WTC11 (cell line): ENCODE measurements around the gene RFTN1. TPM values are rescaled to one million over a fixed set of nuclear protein-coding genes. Genes with fewer than 3 reads are reported as not detected.

Experiments used
- ATAC-seq: fragments of 200-7000 bp; cut with Tn5 transposase; 2 replicates; pipeline ENCODE4 v1.10.0; 2021; ENCODE audit warnings: mild to moderate bottlenecking, moderate library complexity
- CTCF ChIA-PET: fragments of 300-600 bp; sonication (Branson Sonifier 250); formaldehyde crosslinking; loops from one replicate; lab custom pipeline; 2021; ENCODE audit warnings: antibody characterized with exemption; lab: Charles Lee
- POLR2A ChIA-PET: fragments of 350-600 bp; sonication (Branson Sonifier 250); formaldehyde crosslinking; loops from one replicate; lab custom pipeline; 2021; ENCODE audit warnings: antibody characterized with exemption; lab: Charles Lee
- DNase-seq: peaks from one replicate; pipeline ENCODE4 v3.0.0; 2021; ENCODE audit warnings: low spot score
- H3K27ac Mint-ChIP-seq: 2 replicates; pipeline ENCODE4 v1.8.0; 2021; ENCODE audit warnings: mixed read lengths
- H3K27me3 Mint-ChIP-seq: 2 replicates; pipeline ENCODE4 v1.8.0; 2021; ENCODE audit warnings: low read depth, mild to moderate bottlenecking, moderate library complexity, mixed read lengths
- H3K36me3 Mint-ChIP-seq: 2 replicates; pipeline ENCODE4 v1.8.0; 2021; ENCODE audit warnings: mixed read lengths
- H3K4me1 Mint-ChIP-seq: 2 replicates; pipeline ENCODE4 v1.8.0; 2022; ENCODE audit warnings: mixed read lengths
- H3K4me3 Mint-ChIP-seq: 2 replicates; pipeline ENCODE4 v1.8.0; 2021; ENCODE audit warnings: mild to moderate bottlenecking, moderate library complexity, mixed read lengths
- H3K9me3 Mint-ChIP-seq: 2 replicates; pipeline ENCODE4 v1.8.0; 2021; ENCODE audit warnings: mixed read lengths
- AFF4 ChIP-seq: sonication (generic); formaldehyde crosslinking; IDR thresholded peaks from 2 replicates; pipeline ENCODE4 v1.8.1; 2023; ENCODE audit warnings: mild to moderate bottlenecking, missing genetic modification reagents, borderline replicate concordance
- E2F1 ChIP-seq: sonication (generic); formaldehyde crosslinking; IDR thresholded peaks from 2 replicates; pipeline ENCODE4 v1.8.0; 2022; ENCODE audit warnings: mild to moderate bottlenecking, missing genetic modification reagents
- ELF4 ChIP-seq: sonication (generic); formaldehyde crosslinking; IDR thresholded peaks from 2 replicates; pipeline ENCODE4 v1.8.1; 2022; ENCODE audit warnings: low read depth, mild to moderate bottlenecking, moderate library complexity, missing genetic modification reagents
- FOXK1 ChIP-seq: sonication (generic); formaldehyde crosslinking; IDR thresholded peaks from 2 replicates; pipeline ENCODE4 v1.8.0; 2022; ENCODE audit warnings: mild to moderate bottlenecking, moderate library complexity, missing genetic modification reagents
- IRF2 ChIP-seq: sonication (generic); formaldehyde crosslinking; IDR thresholded peaks from 2 replicates; pipeline ENCODE4 v1.8.0; 2022; ENCODE audit warnings: low read depth, missing genetic modification reagents, borderline replicate concordance
- NFATC4 ChIP-seq: fragments of 250-450 bp; sonication (Bioruptor Pico); IDR thresholded peaks from 2 replicates; pipeline ENCODE4 v1.9.0; 2021; ENCODE audit warnings: mild to moderate bottlenecking
- OVOL2 ChIP-seq: fragments of 250-450 bp; sonication (Bioruptor Pico); IDR thresholded peaks from 2 replicates; pipeline ENCODE4 v1.9.0; 2021; ENCODE audit warnings: mild to moderate bottlenecking, borderline replicate concordance
- RORB ChIP-seq: fragments of 250-450 bp; sonication (Bioruptor Pico); IDR thresholded peaks from 2 replicates; pipeline ENCODE4 v1.9.0; 2021; ENCODE audit warnings: mild to moderate bottlenecking
- SMAD3 ChIP-seq: sonication (generic); formaldehyde crosslinking; IDR thresholded peaks from 2 replicates; pipeline ENCODE4 v1.8.0; 2022; ENCODE audit warnings: missing genetic modification reagents, mild to moderate bottlenecking, borderline replicate concordance
- SMAD4 ChIP-seq: sonication (generic); formaldehyde crosslinking; IDR thresholded peaks from 2 replicates; pipeline ENCODE4 v1.8.0; 2022; ENCODE audit warnings: mild to moderate bottlenecking, missing genetic modification reagents
- TCF7 ChIP-seq: sonication (generic); formaldehyde crosslinking; IDR thresholded peaks from 2 replicates; pipeline ENCODE4 v1.8.0; 2022; ENCODE audit warnings: mild to moderate bottlenecking, low read depth, missing genetic modification reagents, moderate library complexity
- TEAD1 ChIP-seq: sonication (generic); formaldehyde crosslinking; IDR thresholded peaks from 2 replicates; pipeline ENCODE4 v1.8.0; 2022; ENCODE audit warnings: mild to moderate bottlenecking, missing genetic modification reagents
- USF1 ChIP-seq: sonication (generic); formaldehyde crosslinking; IDR thresholded peaks from 2 replicates; pipeline ENCODE4 v1.8.0; 2022; ENCODE audit warnings: mild to moderate bottlenecking, missing genetic modification reagents
- ZNF263 ChIP-seq: sonication (generic); formaldehyde crosslinking; IDR thresholded peaks from 2 replicates; pipeline ENCODE4 v1.8.1; 2022; ENCODE audit warnings: low read depth, mild to moderate bottlenecking, moderate library complexity, missing genetic modification reagents
- ZNF396 ChIP-seq: fragments of 250-450 bp; sonication (Bioruptor Pico); IDR thresholded peaks from 2 replicates; pipeline ENCODE4 v1.8.0; 2021; ENCODE audit warnings: mild to moderate bottlenecking, moderate library complexity, borderline replicate concordance
- ZNF512 ChIP-seq: sonication (generic); formaldehyde crosslinking; IDR thresholded peaks from 2 replicates; pipeline ENCODE4 v1.8.1; 2022; ENCODE audit warnings: missing genetic modification reagents, borderline replicate concordance
- total RNA-seq: library from RNA; stranded (reverse); gene quantifications from 3 replicates; pipeline ENCODE4 v1.2.3, GENCODE V29; 2021
- TF ChIP-seq, protein P1 (sequence below): sonication (generic); formaldehyde crosslinking; IDR thresholded peaks from 2 replicates; pipeline ENCODE4 v1.8.1; 2022; ENCODE audit warnings: low read depth, mild to moderate bottlenecking, moderate library complexity, missing genetic modification reagents, borderline replicate concordance
- TF ChIP-seq, protein P2 (sequence below): sonication (generic); formaldehyde crosslinking; IDR thresholded peaks from 2 replicates; pipeline ENCODE4 v1.8.1; 2023; ENCODE audit warnings: mild to moderate bottlenecking, missing genetic modification reagents, moderate library complexity
- TF ChIP-seq, protein P3 (sequence below): fragments of 250-450 bp; sonication (Bioruptor Pico); IDR thresholded peaks from 2 replicates; pipeline ENCODE4 v2.1.2; 2022; ENCODE audit warnings: mild to moderate bottlenecking, moderate library complexity
- TF ChIP-seq, protein P4 (sequence below): fragments of 250-450 bp; sonication (Bioruptor Pico); IDR thresholded peaks from 2 replicates; pipeline ENCODE4 v1.9.0; 2021; ENCODE audit warnings: mild to moderate bottlenecking, borderline replicate concordance

The RFTN1 gene
- total RNA-seq, 1 experiment from 2014 or later = 3.8 TPM

DNA sequence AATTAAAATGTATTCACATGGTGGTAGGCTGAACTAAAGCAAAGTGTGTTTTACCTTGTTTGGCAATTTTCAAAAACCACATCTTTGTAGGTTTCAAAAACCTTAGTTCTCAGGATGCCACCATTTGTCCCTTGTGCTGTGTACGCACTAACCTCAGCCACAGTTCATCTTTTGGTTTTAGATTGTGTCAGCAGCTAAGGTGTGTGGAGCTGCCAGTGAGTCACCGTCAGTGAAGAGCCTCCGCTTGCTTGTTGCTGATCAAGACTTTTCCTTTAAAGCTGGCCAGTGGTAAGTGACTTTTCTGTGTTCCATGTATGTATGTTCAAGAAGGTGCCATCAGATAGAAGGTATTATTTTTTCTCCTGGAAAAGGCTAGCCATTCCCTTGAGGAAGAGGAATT, 227.3 kb downstream of the RFTN1 start (continued):
- TF ChIP-seq USF1 (CRISPR knock-in tag) (no peak), ELF4 (CRISPR knock-in tag) (no peak), ZNF263 (CRISPR knock-in tag) (no peak)

DNA sequence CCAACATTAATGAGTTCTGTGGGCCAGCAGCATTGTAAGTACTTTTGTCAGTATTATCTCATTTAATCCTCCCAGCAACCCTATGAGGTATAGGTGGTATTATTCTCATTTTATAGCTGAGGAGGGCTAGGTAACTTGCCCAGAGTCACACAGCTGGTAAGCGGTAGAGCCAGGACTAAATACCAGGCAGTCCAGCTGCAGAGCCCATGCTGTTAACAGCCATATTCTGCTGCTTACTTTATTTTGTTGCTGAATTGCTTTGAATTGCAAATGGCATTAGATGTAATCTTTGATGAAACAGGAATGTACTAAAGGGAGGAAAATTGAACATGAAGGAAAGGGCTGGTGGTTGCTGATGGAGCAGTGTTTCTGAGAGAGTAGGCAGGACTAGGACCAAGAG, 228.9 kb downstream of the RFTN1 start:
- DNase-seq (no peak), ATAC-seq (no peak)
- TF ChIP-seq ZNF512 (CRISPR knock-in tag) = no peak
- TF ChIP-seq, protein P1, sequence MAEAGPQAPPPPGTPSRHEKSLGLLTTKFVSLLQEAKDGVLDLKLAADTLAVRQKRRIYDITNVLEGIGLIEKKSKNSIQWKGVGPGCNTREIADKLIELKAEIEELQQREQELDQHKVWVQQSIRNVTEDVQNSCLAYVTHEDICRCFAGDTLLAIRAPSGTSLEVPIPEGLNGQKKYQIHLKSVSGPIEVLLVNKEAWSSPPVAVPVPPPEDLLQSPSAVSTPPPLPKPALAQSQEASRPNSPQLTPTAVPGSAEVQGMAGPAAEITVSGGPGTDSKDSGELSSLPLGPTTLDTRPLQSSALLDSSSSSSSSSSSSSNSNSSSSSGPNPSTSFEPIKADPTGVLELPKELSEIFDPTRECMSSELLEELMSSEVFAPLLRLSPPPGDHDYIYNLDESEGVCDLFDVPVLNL (CRISPR knock-in tag) = no peak
- TF ChIP-seq IRF2 (CRISPR knock-in tag) = no peak
- no peak for TF ChIP-seq NFATC4
- TF ChIP-seq AFF4 (CRISPR knock-in tag) = no peak
- no peak for TF ChIP-seq TEAD1
- TF ChIP-seq, protein P2, sequence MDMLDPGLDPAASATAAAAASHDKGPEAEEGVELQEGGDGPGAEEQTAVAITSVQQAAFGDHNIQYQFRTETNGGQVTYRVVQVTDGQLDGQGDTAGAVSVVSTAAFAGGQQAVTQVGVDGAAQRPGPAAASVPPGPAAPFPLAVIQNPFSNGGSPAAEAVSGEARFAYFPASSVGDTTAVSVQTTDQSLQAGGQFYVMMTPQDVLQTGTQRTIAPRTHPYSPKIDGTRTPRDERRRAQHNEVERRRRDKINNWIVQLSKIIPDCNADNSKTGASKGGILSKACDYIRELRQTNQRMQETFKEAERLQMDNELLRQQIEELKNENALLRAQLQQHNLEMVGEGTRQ (CRISPR knock-in tag) = no peak
- TF ChIP-seq ZNF396 = no peak
- TF ChIP-seq OVOL2 (CRISPR knock-in tag) = no peak
- TF ChIP-seq E2F1 (CRISPR knock-in tag) = no peak
- TF ChIP-seq, protein P3, sequence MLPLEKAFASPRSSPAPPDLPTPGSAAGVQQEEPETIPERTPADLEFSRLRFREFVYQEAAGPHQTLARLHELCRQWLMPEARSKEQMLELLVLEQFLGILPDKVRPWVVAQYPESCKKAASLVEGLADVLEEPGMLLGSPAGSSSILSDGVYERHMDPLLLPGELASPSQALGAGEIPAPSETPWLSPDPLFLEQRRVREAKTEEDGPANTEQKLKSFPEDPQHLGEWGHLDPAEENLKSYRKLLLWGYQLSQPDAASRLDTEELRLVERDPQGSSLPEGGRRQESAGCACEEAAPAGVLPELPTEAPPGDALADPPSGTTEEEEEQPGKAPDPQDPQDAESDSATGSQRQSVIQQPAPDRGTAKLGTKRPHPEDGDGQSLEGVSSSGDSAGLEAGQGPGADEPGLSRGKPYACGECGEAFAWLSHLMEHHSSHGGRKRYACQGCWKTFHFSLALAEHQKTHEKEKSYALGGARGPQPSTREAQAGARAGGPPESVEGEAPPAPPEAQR (CRISPR knock-in tag) = no peak
- TF ChIP-seq SMAD4 = no peak
- TF ChIP-seq FOXK1 (CRISPR knock-in tag) = no peak
- no peak for TF ChIP-seq SMAD3 (CRISPR knock-in tag)
- TF ChIP-seq, protein P4, sequence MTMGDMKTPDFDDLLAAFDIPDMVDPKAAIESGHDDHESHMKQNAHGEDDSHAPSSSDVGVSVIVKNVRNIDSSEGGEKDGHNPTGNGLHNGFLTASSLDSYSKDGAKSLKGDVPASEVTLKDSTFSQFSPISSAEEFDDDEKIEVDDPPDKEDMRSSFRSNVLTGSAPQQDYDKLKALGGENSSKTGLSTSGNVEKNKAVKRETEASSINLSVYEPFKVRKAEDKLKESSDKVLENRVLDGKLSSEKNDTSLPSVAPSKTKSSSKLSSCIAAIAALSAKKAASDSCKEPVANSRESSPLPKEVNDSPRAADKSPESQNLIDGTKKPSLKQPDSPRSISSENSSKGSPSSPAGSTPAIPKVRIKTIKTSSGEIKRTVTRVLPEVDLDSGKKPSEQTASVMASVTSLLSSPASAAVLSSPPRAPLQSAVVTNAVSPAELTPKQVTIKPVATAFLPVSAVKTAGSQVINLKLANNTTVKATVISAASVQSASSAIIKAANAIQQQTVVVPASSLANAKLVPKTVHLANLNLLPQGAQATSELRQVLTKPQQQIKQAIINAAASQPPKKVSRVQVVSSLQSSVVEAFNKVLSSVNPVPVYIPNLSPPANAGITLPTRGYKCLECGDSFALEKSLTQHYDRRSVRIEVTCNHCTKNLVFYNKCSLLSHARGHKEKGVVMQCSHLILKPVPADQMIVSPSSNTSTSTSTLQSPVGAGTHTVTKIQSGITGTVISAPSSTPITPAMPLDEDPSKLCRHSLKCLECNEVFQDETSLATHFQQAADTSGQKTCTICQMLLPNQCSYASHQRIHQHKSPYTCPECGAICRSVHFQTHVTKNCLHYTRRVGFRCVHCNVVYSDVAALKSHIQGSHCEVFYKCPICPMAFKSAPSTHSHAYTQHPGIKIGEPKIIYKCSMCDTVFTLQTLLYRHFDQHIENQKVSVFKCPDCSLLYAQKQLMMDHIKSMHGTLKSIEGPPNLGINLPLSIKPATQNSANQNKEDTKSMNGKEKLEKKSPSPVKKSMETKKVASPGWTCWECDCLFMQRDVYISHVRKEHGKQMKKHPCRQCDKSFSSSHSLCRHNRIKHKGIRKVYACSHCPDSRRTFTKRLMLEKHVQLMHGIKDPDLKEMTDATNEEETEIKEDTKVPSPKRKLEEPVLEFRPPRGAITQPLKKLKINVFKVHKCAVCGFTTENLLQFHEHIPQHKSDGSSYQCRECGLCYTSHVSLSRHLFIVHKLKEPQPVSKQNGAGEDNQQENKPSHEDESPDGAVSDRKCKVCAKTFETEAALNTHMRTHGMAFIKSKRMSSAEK (CRISPR knock-in tag) = no peak
- no peak for TF ChIP-seq TCF7 (CRISPR knock-in tag)
- TF ChIP-seq RORB (CRISPR knock-in tag) = no peak
- no peak overlapping the region for H3K27ac Mint-ChIP-seq
- H3K4me3 Mint-ChIP-seq = no peak overlapping the region
- POLR2A ChIA-PET = no interaction called here
- CTCF ChIA-PET = no interaction called here
- H3K4me1 Mint-ChIP-seq = no peaks in the 10 kb centered on the region
- no peaks in the 10 kb centered on the region for H3K27me3 Mint-ChIP-seq
- no peaks in the 10 kb centered on the region for H3K9me3 Mint-ChIP-seq
- peaks cover 16% of the 10 kb centered on the region for H3K36me3 Mint-ChIP-seq
